H1 (cell line): Measurements from ENCODE around the gene ARHGEF19. TPM values are rescaled to one million over a fixed set of nuclear protein-coding genes. Genes with fewer than 3 reads are reported as not detected.
A peak's percentile ranks its signal among the peaks of the same experiment; 100 is the strongest.

Experiments used
- CTCF ChIA-PET: fragments of 300-600 bp; sonication (Branson Sonifier 250); formaldehyde crosslinking; loops from one replicate; lab custom pipeline; 2021; ENCODE audit not compliant: partially characterized antibody; lab: Charles Lee
- POLR2A ChIA-PET: fragments of 300-600 bp; sonication (Branson Sonifier 250); formaldehyde crosslinking; loops from one replicate; lab custom pipeline; 2021; ENCODE audit warnings: inconsistent platforms; ENCODE audit not compliant: partially characterized antibody; lab: Charles Lee
- DNase-seq, 2 experiments: peaks; one replicate each; pipeline versions ENCODE4 v3.0.0 to v3.0.0-alpha.2; 2010 to 2022; ENCODE audit warnings: low spot score in 2 of 2, low read depth in 1 of 2, mixed read lengths in 1 of 2
- FAIRE-seq: peaks from 2 replicates; lab custom pipeline; 2011; peaks lifted over from hg19 to GRCh38; lab: Jason Lieb, UNC
- H2AFZ ChIP-seq: 2 replicates; pipeline ENCODE4 v1.8.1; 2012; ENCODE audit warnings: low read length, inconsistent platforms
- H2AK5ac ChIP-seq: 2 replicates; pipeline ENCODE4 v1.6.1; 2013; ENCODE audit warnings: low read depth, low read length
- H2BK120ac ChIP-seq: replicated peaks from 2 replicates; pipeline ENCODE3; 2013; ENCODE audit warnings: low read depth, low read length, inconsistent platforms
- H2BK12ac ChIP-seq: 2 replicates; pipeline ENCODE4 v1.6.1; 2013; ENCODE audit warnings: low read depth, low read length
- H2BK15ac ChIP-seq: 2 replicates; pipeline ENCODE4 v1.6.1; 2013; ENCODE audit warnings: low read length
- H2BK20ac ChIP-seq: 2 replicates; pipeline ENCODE4 v1.6.1; 2013; ENCODE audit warnings: low read length
- H2BK5ac ChIP-seq: 2 replicates; pipeline ENCODE4 v1.6.1; 2013; ENCODE audit warnings: low read depth, low read length
- H3K14ac ChIP-seq: 2 replicates; pipeline ENCODE4 v1.6.1; 2013; ENCODE audit warnings: inconsistent platforms; ENCODE audit not compliant: insufficient read length
- H3K18ac ChIP-seq: 2 replicates; pipeline ENCODE4 v1.6.1; 2013; ENCODE audit warnings: low read length; ENCODE audit errors: extremely low read depth
- H3K23ac ChIP-seq: 2 replicates; pipeline ENCODE4 v1.6.1; 2013; ENCODE audit warnings: inconsistent platforms; ENCODE audit not compliant: insufficient read length
- H3K23me2 ChIP-seq: 2 replicates; pipeline ENCODE4 v1.6.1; 2013; ENCODE audit warnings: low read depth, low read length
- H3K27ac ChIP-seq: 2 replicates; pipeline ENCODE4 v1.6.1; 2011; ENCODE audit warnings: low read depth, low read length, inconsistent platforms
- H3K27me3 ChIP-seq, 4 experiments: replicated peaks in 1 of 4; 1 replicate in 1 of 4; 2 replicates in 3 of 4; pipeline versions ENCODE4 v1.6.1 to v1.8.1; 2011 to 2013; ENCODE audit warnings: low read length in 3 of 4, mild to moderate bottlenecking in 3 of 4, inconsistent platforms in 2 of 4, mixed read lengths in 2 of 4, moderate library complexity in 1 of 4; ENCODE audit not compliant: control insufficient read depth in 3 of 4, insufficient read depth in 3 of 4; ENCODE audit errors: extremely low read depth in 1 of 4
- H3K36me3 ChIP-seq, 4 experiments: 2 replicates each; pipeline versions ENCODE4 v1.6.1 to v1.8.1; 2011 to 2013; ENCODE audit warnings: mild to moderate bottlenecking in 4 of 4, low read length in 3 of 4, moderate library complexity in 2 of 4, control low read depth in 1 of 4, inconsistent platforms in 1 of 4; ENCODE audit not compliant: insufficient read depth in 4 of 4, control insufficient read depth in 2 of 4
- H3K4ac ChIP-seq: replicated peaks from 2 replicates; pipeline ENCODE3; 2013; ENCODE audit warnings: low read length, low read depth, mixed read lengths, inconsistent platforms; ENCODE audit not compliant: insufficient read length
- H3K4me1 ChIP-seq, 4 experiments: replicated peaks in 1 of 4; 1 replicate in 1 of 4; 2 replicates in 3 of 4; pipeline versions ENCODE4 v1.6.1 to v1.8.1; 2011 to 2013; ENCODE audit warnings: low read length in 3 of 4, inconsistent platforms in 2 of 4, mixed read lengths in 1 of 4; ENCODE audit not compliant: insufficient read depth in 4 of 4, control insufficient read depth in 3 of 4
- H3K4me2 ChIP-seq, 2 experiments: 2 replicates each; pipeline versions ENCODE4 v1.6.1 to v1.8.1; 2011 to 2013; ENCODE audit warnings: low read depth in 2 of 2, low read length in 2 of 2, control low read depth in 1 of 2, inconsistent platforms in 1 of 2, mild to moderate bottlenecking in 1 of 2; ENCODE audit not compliant: insufficient read depth in 1 of 2
- H3K4me3 ChIP-seq, 4 experiments: fragments of 200-600, 300-600 bp in 1 of 4; sonication (generic), shearing (Covaris generic), sonication (Bioruptor Twin) in 1 of 4; 2 replicates each; pipeline versions ENCODE4 v1.5.1 to v1.8.1; 2011 to 2016; ENCODE audit warnings: low read length in 4 of 4, low read depth in 3 of 4, control low read depth in 2 of 4, inconsistent platforms in 2 of 4, mild to moderate bottlenecking in 2 of 4, mixed read lengths in 1 of 4, moderate library complexity in 1 of 4; ENCODE audit not compliant: insufficient read depth in 2 of 4; ENCODE audit errors: extremely low read depth in 1 of 4
- H3K56ac ChIP-seq: replicated peaks from 2 replicates; pipeline ENCODE3; 2013; ENCODE audit warnings: low read depth, mild to moderate bottlenecking, mixed read lengths, low read length, inconsistent platforms; ENCODE audit not compliant: insufficient read length
- H3K79me1 ChIP-seq: 2 replicates; pipeline ENCODE4 v1.6.1; 2013; ENCODE audit warnings: low read depth, low read length, control low read depth
- H3K79me2 ChIP-seq, 2 experiments: 2 replicates each; pipeline versions ENCODE4 v1.6.1 to v1.8.1; 2012 to 2013; ENCODE audit warnings: low read length in 2 of 2, mild to moderate bottlenecking in 2 of 2, inconsistent platforms in 1 of 2; ENCODE audit not compliant: insufficient read depth in 2 of 2, control insufficient read depth in 1 of 2
- H3K9ac ChIP-seq, 4 experiments: replicated peaks in 1 of 4; 1 replicate in 1 of 4; 2 replicates in 3 of 4; pipeline versions ENCODE4 v1.6.1 to v1.8.1; 2011 to 2013; ENCODE audit warnings: low read depth in 3 of 4, low read length in 3 of 4, control low read depth in 2 of 4, mild to moderate bottlenecking in 2 of 4, moderate library complexity in 2 of 4, inconsistent platforms in 1 of 4; ENCODE audit errors: extremely low read depth in 1 of 4
- H3K9me3 ChIP-seq, 2 experiments: 2 replicates each; pipeline versions ENCODE4 v1.6.1 to v1.8.1; 2012 to 2013; ENCODE audit warnings: mild to moderate bottlenecking in 2 of 2, moderate library complexity in 2 of 2, control low read depth in 1 of 2, inconsistent platforms in 1 of 2, low read depth in 1 of 2, low read length in 1 of 2, mixed read lengths in 1 of 2; ENCODE audit not compliant: insufficient read depth in 2 of 2
- H4K20me1 ChIP-seq, 2 experiments: replicated peaks in 1 of 2; 2 replicates each; pipeline versions ENCODE3 to v1.8.1; 2011 to 2013; ENCODE audit warnings: inconsistent platforms in 2 of 2, low read length in 2 of 2, mild to moderate bottlenecking in 1 of 2; ENCODE audit not compliant: insufficient read depth in 2 of 2, control insufficient read depth in 1 of 2
- H4K5ac ChIP-seq: 2 replicates; pipeline ENCODE4 v1.6.1; 2013; ENCODE audit warnings: low read length, low read depth, mixed read lengths, inconsistent platforms; ENCODE audit not compliant: insufficient read length
- H4K8ac ChIP-seq: 2 replicates; pipeline ENCODE4 v1.8.0; 2013; ENCODE audit warnings: mild to moderate bottlenecking, moderate library complexity, low read length, inconsistent platforms; ENCODE audit not compliant: insufficient read depth; ENCODE audit errors: extremely low read depth
- H4K91ac ChIP-seq: replicated peaks from 2 replicates; pipeline ENCODE3; 2013; ENCODE audit warnings: low read length, mixed read lengths, inconsistent platforms; ENCODE audit not compliant: insufficient read length
- EGR1 ChIP-seq: IDR thresholded peaks from 2 replicates; pipeline ENCODE4 v1.6.1; 2011; ENCODE audit warnings: low read depth, low read length, borderline replicate concordance
- HDAC2 ChIP-seq, 2 experiments: fragments of 300-600 bp in 1 of 2; sonication (generic) in 1 of 2; IDR thresholded peaks; 2 replicates each; pipeline ENCODE4 v1.6.1; 2011 to 2012; ENCODE audit warnings: low read depth in 2 of 2, low read length in 2 of 2, mild to moderate bottlenecking in 2 of 2, moderate library complexity in 2 of 2, borderline replicate concordance in 1 of 2, inconsistent platforms in 1 of 2
- JUN ChIP-seq: IDR thresholded peaks from 2 replicates; pipeline ENCODE4 v1.6.1; 2011; ENCODE audit warnings: low read depth, mild to moderate bottlenecking, improper control_type of control experiment, low read length
- JUND ChIP-seq: IDR thresholded peaks from 2 replicates; pipeline ENCODE4 v1.6.1; 2011; ENCODE audit warnings: mild to moderate bottlenecking, improper control_type of control experiment, low read length
- SUZ12 ChIP-seq: fragments of 200-600 bp; sonication (generic); IDR thresholded peaks from 2 replicates; pipeline ENCODE4 v1.6.1; 2012; ENCODE audit warnings: mild to moderate bottlenecking, inconsistent platforms, low read length, moderate library complexity, mixed read lengths
- WGBS, 2 experiments: shearing (Covaris generic) in 1 of 2; methylation state at CpG; one replicate each; pipeline versions ENCODE4 v1.1.6 to v1.1.7; 2013 to 2015; ENCODE audit warnings: low lambda C conversion rate in 2 of 2, mixed read lengths in 2 of 2, inconsistent platforms in 1 of 2, low coverage in 1 of 2, missing lambda C conversion rate in 1 of 2; ENCODE audit not compliant: insufficient replicate concordance in 2 of 2, insufficient coverage in 1 of 2, insufficient read length in 1 of 2; ENCODE audit errors: extremely low coverage in 1 of 2, missing lambda C conversion rate in 1 of 2; 5-methylcytosine and 5-hydroxymethylcytosine counted together
- polyA plus RNA-seq, 7 experiments: library from polyadenylated mRNA; depleted of rRNA in 3 of 7; stranded (reverse) in 5 of 7; unstranded in 2 of 7; fragments of >200 nt in 5 of 7; fragments of 200-250 nt in 2 of 7; gene quantifications; 1 replicate in 5 of 7; 2 replicates in 1 of 7; 4 replicates in 1 of 7; pipeline versions ENCODE4 v1.2.1 to v1.2.3, GENCODE V29; 2011 to 2013; ENCODE audit warnings: missing spikeins in 2 of 7, mixed read lengths in 2 of 7
- total RNA-seq: library from RNA; stranded (reverse); fragmentation: NEBNext Ultra II Directional; extraction: Animal tissue kit (Norgen Biotek cat#: 25700); gene quantifications from 2 replicates; pipeline ENCODE4 v1.2.1, GENCODE V29; 2021

ARHGEF19 gene
- total and polyA plus RNA-seq, 2 of the 8 experiments (the other 6 are each of a cell fraction or from before 2014, with no cell fraction given) = 47.5 to 56.4 TPM

- no peak overlapping the region for H3K9ac ChIP-seq
- H3K27ac ChIP-seq = no peak overlapping the region
These were observed 35.8 kb downstream of the ARHGEF19 start for GRCh38 chr1:16176653-16177052.

More at GRCh38 chr1:16176653-16177052, 35.8 kb downstream of the ARHGEF19 start:
- no peak overlapping the region for H3K23ac ChIP-seq
- no peaks in the 10 kb centered on the region for H3K36me3 ChIP-seq
- H4K20me1 ChIP-seq = no peaks in the 10 kb centered on the region
- no peak overlapping the region for H2AK5ac ChIP-seq
- no peaks in the 10 kb centered on the region for H3K79me1 ChIP-seq
- H2BK5ac ChIP-seq = no peak overlapping the region
- no peak overlapping the region for H4K8ac ChIP-seq
- no peak overlapping the region; the same call in 1 of the 2 replicates for H3K18ac ChIP-seq
- H3K9me3 ChIP-seq = no peaks in the 10 kb centered on the region
- ChIA-PET CTCF (interaction anchor here (1.1 to 6.4 kb wide), 4 partner anchors 12 to 105 kb away, joined by 3 to 53 read pairs (median 4); no protein-coding TSS in a partner anchor), POLR2A (interaction anchor here (0.5 kb wide), 1 partner anchor 56 kb away, joined by 3 read pairs; no protein-coding TSS in a partner anchor)
- WGBS, 2 experiments = 82% methylated on average over 7 of the region's 7 CpGs; no CpG with 5 or more reads in 1 of the 2 experiments
- TF ChIP-seq SUZ12 (no peak), HDAC2 (IDR thresholded peaks at IDR 0.05; ENCODE audit: borderline replicate concordance in 1 of 2, low read depth in 2 of 2, low read length in 2 of 2) (no peak), JUND (no peak), JUN (no peak), EGR1 (no peak)
- no peak overlapping the region for H2BK20ac ChIP-seq
- H4K5ac ChIP-seq = no peak overlapping the region
- H4K91ac ChIP-seq = peak overlapping the region; percentile 30
- peaks cover 0 to 18% (median 10%) of the 10 kb centered on the region in 4 experiments; a peak in 6 of 7 replicates for H3K4me1 ChIP-seq
- no peak overlapping the region for H2AFZ ChIP-seq
- H3K56ac ChIP-seq = no peak overlapping the region
- H3K27me3 ChIP-seq = no peaks in the 10 kb centered on the region
- no peaks in the 10 kb centered on the region for H3K23me2 ChIP-seq
- H3K4me3 ChIP-seq = no peak overlapping the region
- no peak overlapping the region for H2BK15ac ChIP-seq
- H3K14ac ChIP-seq = no peak overlapping the region
- DNase-seq = no peak
- H2BK12ac ChIP-seq = no peak overlapping the region
- no peak for FAIRE-seq
- no peaks in the 10 kb centered on the region for H3K79me2 ChIP-seq
- H3K4ac ChIP-seq = no peak overlapping the region
- no peak overlapping the region for H2BK120ac ChIP-seq
- no peak overlapping the region for H3K4me2 ChIP-seq
